ENCODE results near the gene GTF3C5. TPM values are rescaled to one million over a fixed set of nuclear protein-coding genes. Genes with fewer than 3 reads are reported as not detected.
"Not testable (repeated sequence)": the region's sequence is repeated elsewhere in the genome, so short reads cannot be mapped to it uniquely, and the experiment has no call there.

Gene GTF3C5
- total RNA-seq, 1 donor from 2014 or later, result 46.4 TPM

DNA sequence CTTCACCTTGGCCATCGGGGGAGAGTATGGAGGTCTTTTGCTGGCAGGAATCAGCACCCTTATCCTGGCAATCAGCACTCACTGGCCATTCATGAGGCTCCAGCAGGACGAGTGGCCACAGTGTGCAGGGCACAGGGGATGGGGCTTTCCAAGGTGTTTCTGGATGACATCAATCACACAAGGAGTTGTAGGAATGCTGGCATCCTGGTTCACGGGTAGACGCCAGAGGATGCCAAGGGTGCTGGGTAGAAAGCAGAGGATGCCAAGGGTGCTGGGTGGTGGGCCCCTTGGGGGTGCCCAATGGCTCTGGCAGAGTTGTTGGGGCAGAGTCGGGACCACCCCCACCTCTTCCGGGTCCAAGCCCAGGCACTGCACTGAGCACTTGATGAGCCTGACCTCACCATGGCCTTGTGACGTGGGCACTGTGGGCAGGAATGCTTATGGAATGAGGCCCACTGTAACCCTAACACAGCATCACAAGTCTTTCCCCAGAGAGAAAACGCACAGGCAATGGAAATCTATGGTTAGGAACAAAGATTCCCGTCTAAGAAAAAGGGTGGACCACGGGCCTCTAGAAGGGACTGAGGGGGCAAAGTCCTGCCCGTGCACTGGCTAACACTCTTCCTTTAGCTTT lies 60.1 kb downstream of the GTF3C5 start:
- Mint-ChIP-seq H3K27ac (ENCODE audit: unreplicated experiment) (peak overlapping the region; percentile 8), H3K36me3 (ENCODE audit: low read depth, unreplicated experiment) (peaks cover 6% of the 10 kb centered on the region), H3K27me3 (ENCODE audit: low read depth, unreplicated experiment) (no peaks in the 10 kb centered on the region), H3K9me3 (ENCODE audit: unreplicated experiment) (no peaks in the 10 kb centered on the region), H3K4me1 (ENCODE audit: low read depth, unreplicated experiment) (no peaks in the 10 kb centered on the region), H3K4me3 (ENCODE audit: unreplicated experiment) (no peak overlapping the region)
- H3K27ac ChIP-seq (ENCODE audit: low read depth, low read length), result no peak overlapping the region
- no peaks in the 10 kb centered on the region for H3K79me2 ChIP-seq (ENCODE audit: insufficient read depth, low read length)
- no peaks in the 10 kb centered on the region for H3K4me1 ChIP-seq (ENCODE audit: insufficient read depth, low read length)
- H3K27me3 ChIP-seq (ENCODE audit: insufficient read depth, low read length), result no peaks in the 10 kb centered on the region
- H3K4me2 ChIP-seq (ENCODE audit: low read length), result no peak overlapping the region
- FAIRE-seq (no peak), DNase-seq (ENCODE audit: low read depth) (no peak)
- no peak overlapping the region for H3K4me3 ChIP-seq (ENCODE audit: insufficient read depth, low read depth, low read length)
- TF ChIP-seq EZH2 (IDR thresholded peaks at IDR 0.05; ENCODE audit: insufficient read depth, low read length), result no peak
- no peak overlapping the region for H2AFZ ChIP-seq (ENCODE audit: low read depth, low read length)
- no peaks in the 10 kb centered on the region for H4K20me1 ChIP-seq (ENCODE audit: insufficient read depth, low read length)
- H3K36me3 ChIP-seq (ENCODE audit: insufficient read depth, low read length), result no peaks in the 10 kb centered on the region
- no peaks in the 10 kb centered on the region for H3K9me3 ChIP-seq (ENCODE audit: insufficient read depth, low read depth, low read length)
- no peak overlapping the region for H3K9ac ChIP-seq (ENCODE audit: low read length)

DNA sequence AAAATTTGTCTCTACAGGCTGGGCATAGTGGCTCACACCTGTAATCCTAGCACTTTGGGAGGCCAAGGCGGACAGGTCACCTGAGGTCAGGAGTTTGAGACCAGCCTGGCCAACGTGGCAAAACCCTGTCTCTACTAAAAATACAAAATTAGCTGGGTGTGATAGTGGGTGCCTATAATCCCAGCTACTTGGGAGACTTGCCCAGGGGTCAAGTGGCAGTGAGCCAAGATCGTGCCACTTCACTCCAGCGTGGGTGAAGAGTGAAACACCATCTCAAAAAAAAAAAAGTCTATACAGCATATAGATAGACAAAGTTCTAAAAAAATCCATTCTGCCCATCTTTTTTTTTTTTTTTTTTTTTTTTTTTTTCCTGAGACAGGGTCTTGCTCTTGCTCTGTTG lies 63.6 kb downstream of the GTF3C5 start:
- H3K4me1 Mint-ChIP-seq (ENCODE audit: low read depth, unreplicated experiment); FAIRE-seq: not testable (repeated sequence)

DNA sequence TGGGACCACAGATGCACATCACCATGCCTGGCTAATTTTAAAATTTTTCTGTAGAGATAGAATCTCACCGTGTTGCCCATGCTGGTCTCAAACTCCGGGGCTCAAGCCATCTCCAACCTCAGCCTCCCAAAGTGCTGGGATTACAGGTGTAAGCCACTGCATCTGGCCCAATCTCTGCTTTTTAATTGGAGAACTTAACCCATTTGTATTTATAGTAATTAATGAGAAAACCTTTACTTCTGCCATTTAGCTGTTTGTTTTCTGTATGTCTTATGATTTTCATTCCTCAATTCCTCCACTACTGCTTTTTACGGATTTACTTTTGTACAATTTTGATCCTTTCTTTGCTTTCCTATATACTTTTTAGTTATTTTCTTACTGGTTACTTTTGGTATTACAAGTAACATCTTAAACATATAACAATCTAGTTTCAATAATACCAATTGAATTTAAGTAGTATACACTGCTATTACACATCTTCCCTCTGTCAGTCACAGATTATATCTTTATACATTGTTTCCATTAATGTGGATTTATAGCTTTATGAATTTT lies 64.1 kb downstream of the GTF3C5 start:
- Histone ChIP-seq H3K36me3 (ENCODE audit: insufficient read depth, low read length) (peaks cover 9% of the 10 kb centered on the region), H3K27ac (ENCODE audit: low read depth, low read length) (no peak overlapping the region), H3K4me3 (ENCODE audit: insufficient read depth, low read depth, low read length) (no peak overlapping the region), H3K9me3 (ENCODE audit: insufficient read depth, low read depth, low read length) (peaks cover 2% of the 10 kb centered on the region), H3K4me2 (ENCODE audit: low read length) (no peak overlapping the region), H2AFZ (ENCODE audit: low read depth, low read length) (no peak overlapping the region), H3K79me2 (ENCODE audit: insufficient read depth, low read length) (no peaks in the 10 kb centered on the region), H4K20me1 (ENCODE audit: insufficient read depth, low read length) (no peaks in the 10 kb centered on the region), H3K4me1 (ENCODE audit: insufficient read depth, low read length) (no peaks in the 10 kb centered on the region), H3K27me3 (ENCODE audit: insufficient read depth, low read length) (no peaks in the 10 kb centered on the region), H3K9ac (ENCODE audit: low read length) (no peak overlapping the region)
- Mint-ChIP-seq H3K4me3 (ENCODE audit: unreplicated experiment) (no peak overlapping the region), H3K4me1 (ENCODE audit: low read depth, unreplicated experiment) (no peaks in the 10 kb centered on the region), H3K9me3 (ENCODE audit: unreplicated experiment) (peaks cover 7% of the 10 kb centered on the region), H3K27ac (ENCODE audit: unreplicated experiment) (no peak overlapping the region), H3K27me3 (ENCODE audit: low read depth, unreplicated experiment) (no peaks in the 10 kb centered on the region), H3K36me3 (ENCODE audit: low read depth, unreplicated experiment) (peaks cover 28% of the 10 kb centered on the region)
- FAIRE-seq (no peak), DNase-seq (ENCODE audit: low read depth) (no peak)
- TF ChIP-seq, protein P1, sequence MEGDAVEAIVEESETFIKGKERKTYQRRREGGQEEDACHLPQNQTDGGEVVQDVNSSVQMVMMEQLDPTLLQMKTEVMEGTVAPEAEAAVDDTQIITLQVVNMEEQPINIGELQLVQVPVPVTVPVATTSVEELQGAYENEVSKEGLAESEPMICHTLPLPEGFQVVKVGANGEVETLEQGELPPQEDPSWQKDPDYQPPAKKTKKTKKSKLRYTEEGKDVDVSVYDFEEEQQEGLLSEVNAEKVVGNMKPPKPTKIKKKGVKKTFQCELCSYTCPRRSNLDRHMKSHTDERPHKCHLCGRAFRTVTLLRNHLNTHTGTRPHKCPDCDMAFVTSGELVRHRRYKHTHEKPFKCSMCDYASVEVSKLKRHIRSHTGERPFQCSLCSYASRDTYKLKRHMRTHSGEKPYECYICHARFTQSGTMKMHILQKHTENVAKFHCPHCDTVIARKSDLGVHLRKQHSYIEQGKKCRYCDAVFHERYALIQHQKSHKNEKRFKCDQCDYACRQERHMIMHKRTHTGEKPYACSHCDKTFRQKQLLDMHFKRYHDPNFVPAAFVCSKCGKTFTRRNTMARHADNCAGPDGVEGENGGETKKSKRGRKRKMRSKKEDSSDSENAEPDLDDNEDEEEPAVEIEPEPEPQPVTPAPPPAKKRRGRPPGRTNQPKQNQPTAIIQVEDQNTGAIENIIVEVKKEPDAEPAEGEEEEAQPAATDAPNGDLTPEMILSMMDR (IDR thresholded peaks at IDR 0.05; ENCODE audit: insufficient read depth, low read depth, low read length), result no peak
- no peak for TF ChIP-seq EZH2 (IDR thresholded peaks at IDR 0.05; ENCODE audit: insufficient read depth, low read length)

More for the DNA sequence above, 63.6 kb downstream of the GTF3C5 start:
- H3K9ac ChIP-seq (ENCODE audit: low read length); H3K4me2 ChIP-seq (ENCODE audit: low read length); H3K4me3 Mint-ChIP-seq (ENCODE audit: unreplicated experiment); DNase-seq (ENCODE audit: low read depth); H3K4me1 ChIP-seq (ENCODE audit: insufficient read depth, low read length); H3K9me3 ChIP-seq (ENCODE audit: insufficient read depth, low read depth, low read length); H3K79me2 ChIP-seq (ENCODE audit: insufficient read depth, low read length); H3K27me3 ChIP-seq (ENCODE audit: insufficient read depth, low read length); H3K36me3 ChIP-seq (ENCODE audit: insufficient read depth, low read length); H3K4me3 ChIP-seq (ENCODE audit: insufficient read depth, low read depth, low read length); H2AFZ ChIP-seq (ENCODE audit: low read depth, low read length); H4K20me1 ChIP-seq (ENCODE audit: insufficient read depth, low read length); H3K27me3 Mint-ChIP-seq (ENCODE audit: low read depth, unreplicated experiment); H3K9me3 Mint-ChIP-seq (ENCODE audit: unreplicated experiment); H3K27ac Mint-ChIP-seq (ENCODE audit: unreplicated experiment); H3K27ac ChIP-seq (ENCODE audit: low read depth, low read length): not testable (repeated sequence)
- H3K36me3 Mint-ChIP-seq (ENCODE audit: low read depth, unreplicated experiment), result peaks cover 25% of the 10 kb centered on the region
